ENCODE data around the gene TRMT44.
"Not testable (repeated sequence)": the region's sequence is repeated elsewhere in the genome, so short reads cannot be mapped to it uniquely, and the experiment has no call there.

The TRMT44 gene

DNA sequence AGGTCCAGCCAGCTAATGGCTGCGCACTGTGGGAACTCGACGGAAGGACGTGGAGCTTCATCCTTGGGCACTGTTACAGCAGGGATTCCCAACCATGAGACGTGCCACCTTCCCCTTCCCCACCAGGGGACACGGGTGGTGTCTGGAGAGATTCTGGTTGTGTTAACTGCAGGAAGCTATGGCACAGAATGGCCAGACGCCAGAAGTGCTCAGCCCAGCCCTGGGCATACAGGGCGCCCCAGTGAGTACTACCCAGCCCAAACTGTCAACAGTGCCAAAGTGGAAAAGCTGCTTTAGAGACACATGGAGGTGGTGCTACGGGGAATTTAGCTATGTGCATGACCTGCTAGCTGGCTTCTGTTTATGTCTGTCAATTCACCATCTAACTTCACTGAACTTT is 32.8 kb upstream of the TRMT44 start:
- DNase-seq, result no peak

DNA sequence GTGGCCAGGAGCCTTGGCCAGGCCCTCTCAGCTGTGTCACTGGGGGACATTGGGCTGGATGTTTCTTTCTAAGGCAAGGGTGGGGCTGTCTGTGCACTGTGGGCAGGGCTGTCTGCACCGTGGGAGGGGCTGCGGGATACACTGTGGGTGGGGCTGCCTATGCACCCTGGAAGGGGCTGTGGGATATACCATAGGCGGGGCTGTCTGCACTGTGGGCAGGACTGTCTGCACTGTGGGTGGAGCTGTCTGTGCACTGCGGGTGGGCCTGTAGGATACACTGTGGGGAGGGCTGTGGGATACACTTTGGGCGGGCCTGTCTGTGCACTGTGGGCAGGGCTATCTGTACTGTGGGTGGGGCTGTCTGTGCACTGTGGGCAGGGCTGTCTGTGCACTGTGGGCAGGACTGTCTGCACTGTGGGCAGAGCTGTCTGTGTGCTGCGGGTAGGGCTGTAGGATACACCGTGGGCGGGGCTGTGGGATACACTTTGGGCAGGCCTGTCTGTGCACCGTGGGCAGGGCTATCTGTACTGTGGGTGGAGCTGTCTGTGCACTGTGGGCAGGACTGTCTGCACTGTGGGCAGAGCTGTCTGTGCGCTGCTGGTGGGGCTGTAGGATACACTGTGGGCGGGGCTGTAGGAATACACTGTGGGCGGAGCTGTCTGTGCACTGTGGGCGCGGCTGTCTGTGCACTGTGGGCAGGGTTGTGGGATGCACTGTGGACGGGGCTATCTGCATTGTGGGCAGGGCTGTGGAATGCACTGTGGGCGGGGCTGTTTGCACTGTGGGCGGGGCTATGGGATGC is 31.1 kb upstream of the TRMT44 start:
- no peak for DNase-seq

DNA sequence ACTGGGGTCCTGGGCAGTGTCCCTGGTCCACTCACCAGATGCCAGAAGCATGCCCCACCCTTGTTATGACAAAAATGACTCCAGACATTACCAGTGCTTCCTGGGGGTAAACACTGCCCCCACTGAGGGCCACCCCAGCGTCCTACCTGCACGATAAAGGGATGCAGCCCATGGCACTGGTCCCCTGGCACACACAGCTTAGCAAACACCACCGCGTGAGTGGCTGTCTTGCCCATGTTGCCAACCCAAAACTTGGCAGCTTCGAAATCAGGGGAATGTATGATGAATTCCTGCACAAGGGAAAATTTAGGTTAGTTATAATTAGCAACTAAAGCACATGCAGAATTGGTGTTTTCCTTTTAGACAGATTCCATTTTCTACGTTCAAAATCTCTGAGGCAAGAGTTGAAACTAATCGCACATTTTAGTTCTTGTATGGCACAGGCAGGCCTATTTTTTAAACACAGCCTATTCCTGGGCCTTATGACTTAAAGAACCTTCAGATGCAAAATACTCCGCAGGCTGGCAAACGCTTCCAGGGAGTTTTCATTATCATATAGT is 30.4 kb upstream of the TRMT44 start:
- no peak for DNase-seq

DNA sequence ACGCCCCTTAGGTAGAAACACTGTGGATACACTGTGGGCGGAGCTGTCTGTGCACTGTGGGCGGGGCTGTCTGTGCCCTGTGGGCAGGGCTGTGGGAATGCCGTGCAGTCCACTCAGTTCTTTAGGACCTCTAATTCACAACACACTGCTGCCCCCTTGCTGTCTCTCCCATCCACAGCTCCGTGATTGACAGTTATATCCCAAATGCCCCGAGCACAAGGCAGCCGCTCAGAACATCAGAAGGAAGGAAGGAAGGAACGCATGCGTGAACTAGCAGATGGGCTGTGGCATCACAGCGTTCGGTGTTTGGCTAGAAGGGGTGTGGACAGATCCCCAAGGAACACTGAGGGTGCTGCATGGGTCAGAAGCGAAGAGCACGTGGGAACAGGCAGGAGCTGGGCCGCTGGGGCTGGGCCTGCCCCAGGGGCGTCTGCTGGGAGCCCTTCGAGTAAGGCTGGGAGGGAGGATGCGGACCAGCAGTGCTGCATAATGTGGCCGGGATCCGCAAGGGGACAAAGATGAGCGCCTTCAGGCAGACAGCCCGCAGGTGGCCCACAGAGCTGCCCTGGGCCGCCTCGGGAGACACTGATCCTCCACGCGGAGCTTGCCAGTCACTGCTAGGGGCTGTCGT is 29.8 kb upstream of the TRMT44 start:
- peak; percentile 59 for DNase-seq

DNA sequence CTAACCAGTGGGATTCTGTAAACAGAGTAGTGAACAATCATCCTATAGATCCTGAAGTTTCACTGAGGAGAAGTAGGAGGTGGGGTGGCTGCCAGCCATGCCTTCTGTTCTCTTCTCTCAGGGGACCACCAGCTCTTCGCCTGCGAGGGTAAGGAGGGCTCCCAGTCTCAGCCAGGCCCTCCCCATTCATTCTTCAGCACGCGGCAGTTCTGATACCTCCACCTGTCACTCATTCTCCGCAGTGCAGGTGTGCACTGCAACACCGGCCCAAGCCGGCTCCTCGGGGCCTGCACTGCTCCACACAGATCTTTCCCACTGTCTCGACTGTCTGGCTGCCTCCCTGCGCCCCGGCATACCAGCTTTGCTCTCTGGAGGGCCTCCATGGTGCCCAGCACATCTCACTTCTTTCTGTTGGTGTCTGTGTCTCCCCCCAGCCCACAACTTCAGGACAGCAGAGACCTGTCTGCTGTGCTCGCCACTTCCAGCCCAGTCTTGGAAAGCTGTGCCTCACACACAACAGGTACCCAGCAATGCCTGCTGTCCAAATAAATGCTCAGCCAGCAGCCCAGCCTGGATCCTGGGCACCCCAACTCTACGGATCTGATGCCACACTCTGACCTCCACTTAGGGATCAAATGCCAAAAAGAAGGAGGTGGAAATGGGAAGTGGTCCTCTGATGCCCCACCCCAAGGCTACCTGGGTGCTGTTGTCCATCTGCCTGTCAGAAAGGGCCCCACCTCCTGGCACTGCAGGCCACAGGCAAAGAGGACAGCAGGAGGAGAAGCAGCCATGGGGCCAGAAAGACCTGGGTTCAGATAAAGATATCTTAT is 29.0 kb upstream of the TRMT44 start:
- DNase-seq, result no peak

DNA sequence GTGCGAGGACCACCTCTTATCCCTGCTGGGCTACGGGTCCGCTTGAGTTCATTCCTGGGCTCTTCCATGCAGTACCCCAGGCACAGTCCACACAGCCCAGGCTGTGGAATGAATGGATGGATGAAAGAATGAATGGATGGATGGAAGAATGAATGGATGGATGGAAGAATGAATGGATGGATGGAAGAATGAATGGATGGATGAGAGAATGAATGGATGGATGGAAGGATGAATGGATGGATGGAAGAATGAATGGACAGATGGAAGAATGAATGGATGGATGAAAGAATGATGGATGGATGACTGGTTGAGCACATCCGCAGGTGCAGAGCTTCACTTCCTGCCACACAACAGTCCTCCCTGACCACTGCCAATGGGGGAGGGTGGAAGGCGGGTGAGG is 28.3 kb upstream of the TRMT44 start:
- no peak for DNase-seq

DNA sequence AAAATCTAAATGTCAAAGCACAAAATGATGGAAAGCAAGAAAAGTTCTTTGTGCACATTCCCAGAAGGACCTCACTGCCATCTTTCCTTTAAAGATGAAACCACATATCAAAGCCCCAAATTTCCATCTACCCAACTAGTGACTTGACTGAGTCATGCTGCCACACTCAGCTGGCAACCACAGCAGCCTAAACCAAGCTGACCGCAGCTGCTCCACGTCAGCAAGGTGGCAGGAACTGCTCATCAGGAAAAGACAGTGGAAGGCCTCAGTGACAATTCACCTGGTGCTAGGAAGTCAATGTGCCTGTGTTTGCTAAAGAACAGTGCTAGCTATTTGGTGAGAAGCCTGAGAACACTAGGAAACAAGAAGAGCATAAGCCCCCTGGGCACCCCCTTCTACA is 26.2 kb upstream of the TRMT44 start:
- no peak for DNase-seq

DNA sequence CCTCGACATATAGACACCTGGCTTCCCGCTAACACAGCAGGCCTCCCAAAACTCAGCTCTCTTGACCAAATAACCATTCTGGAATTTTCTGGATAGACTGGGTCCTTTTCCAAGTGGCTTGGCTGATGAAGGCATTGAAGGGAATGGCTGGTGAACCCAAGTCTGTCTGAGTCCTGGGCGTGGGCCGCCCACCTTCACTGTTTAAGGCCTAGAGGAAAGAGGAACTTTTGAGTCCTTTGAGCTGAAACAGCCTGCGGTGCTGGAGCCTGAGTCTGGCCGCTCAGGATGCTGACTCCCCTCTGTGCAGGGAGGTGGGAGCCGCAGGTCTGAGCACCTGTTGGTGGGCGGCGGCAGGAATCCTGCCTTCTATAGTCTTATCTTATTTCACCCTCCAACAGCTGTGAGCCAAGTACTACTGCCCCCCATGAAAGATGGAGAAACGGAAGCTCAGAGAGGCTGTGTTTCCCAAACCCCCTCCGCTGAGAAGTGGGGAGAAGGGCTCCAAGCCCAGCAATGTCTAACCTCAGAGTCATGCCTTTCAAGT is 23.4 kb upstream of the TRMT44 start:
- DNase-seq, result no peak

DNA sequence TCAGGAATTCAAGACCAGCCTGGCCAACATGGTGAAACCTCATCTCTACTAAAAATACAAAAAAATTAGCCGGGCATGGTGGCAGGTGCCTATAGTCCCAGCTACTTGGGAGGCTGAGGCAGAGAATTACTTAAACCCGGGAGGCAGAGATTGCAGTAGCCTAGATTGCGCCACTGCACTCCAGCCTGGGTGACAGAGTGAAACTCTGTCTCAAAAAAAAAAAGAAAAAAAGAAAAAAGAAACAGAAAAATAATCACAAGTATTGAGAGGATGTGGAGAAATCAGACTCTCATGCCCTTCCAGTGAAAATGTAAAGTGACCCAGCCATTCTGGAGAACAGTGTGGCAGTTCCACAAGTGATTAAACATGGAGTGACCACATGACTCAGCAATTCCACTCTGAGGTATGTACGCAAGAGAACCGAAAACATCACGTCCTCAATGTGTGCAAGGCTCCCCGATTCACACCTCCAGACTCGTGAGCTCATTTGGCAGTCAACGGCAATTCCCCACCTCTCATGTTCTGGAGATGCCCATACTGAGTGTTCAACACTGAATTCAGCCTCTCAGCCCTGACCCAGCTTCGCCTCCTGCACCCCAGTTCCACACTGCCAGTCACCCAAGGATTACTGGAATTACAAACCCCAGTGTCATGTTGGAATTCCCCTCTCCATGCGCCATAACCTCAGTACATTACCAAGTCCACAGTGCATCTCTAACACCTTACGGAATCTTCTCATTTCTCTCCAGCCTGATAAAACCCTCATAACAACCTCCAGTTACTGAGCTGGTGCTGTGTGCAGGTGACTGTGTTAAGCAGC is 21.1 kb upstream of the TRMT44 start:
- no peak for DNase-seq

DNA sequence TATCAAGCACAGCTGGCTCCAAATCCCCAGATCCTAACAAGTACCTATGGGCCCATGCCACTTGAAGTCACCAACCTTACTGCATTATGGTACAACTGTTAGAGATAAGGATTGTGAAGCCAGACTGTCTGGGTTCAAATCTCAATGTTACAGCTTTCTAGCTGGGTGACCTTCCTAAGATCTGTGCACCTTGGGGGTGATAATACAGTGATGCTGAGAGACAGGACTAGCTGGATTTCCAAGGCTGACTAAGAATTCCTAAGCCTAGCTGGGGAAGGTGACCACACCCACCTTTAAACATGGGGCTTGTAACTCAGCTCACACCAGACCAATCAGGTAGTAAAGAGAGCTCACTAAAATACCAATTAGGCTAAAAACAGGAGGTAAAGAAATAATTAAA is 20.4 kb upstream of the TRMT44 start:
- DNase-seq, result not testable (repeated sequence)

DNA sequence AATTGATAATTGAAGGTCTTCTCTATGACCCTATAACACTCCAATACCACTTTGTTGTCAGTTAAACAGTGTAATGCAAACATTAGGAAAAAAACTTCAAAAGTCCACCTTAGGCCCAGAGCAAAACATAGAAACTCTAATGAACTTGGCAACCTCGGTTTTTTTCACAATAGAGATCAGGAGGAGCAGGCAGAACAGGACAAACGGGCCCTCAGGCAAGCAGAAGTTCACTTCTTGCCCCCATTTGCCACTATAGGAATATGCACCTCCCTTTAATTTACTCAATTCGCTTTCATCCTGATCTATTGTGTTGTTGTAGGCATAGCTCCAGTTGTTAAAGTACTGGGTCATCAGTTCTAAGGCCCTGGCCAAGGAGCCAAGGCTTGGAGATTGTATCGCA is 18.2 kb upstream of the TRMT44 start:
- no peak for DNase-seq

DNA sequence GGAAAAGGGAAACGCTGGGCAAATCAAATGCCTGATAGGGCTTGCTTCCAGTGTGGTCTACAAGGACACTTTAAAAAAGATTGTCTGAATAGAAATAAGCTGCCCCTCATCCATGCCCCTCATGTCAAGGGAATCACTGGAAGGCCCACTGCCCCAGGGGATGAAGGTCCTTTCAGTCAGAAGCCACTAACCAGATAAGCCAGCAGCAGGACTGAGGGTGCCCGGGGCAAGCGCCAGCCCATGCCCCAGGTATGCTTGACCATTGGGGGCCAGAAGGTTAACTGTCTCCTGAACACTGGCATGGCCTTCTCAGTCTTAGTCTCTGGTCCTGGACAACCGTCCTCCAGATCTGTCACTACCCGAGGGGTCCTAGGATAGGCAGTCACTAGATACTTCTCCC is 17.8 kb upstream of the TRMT44 start:
- DNase-seq, result no peak

DNA sequence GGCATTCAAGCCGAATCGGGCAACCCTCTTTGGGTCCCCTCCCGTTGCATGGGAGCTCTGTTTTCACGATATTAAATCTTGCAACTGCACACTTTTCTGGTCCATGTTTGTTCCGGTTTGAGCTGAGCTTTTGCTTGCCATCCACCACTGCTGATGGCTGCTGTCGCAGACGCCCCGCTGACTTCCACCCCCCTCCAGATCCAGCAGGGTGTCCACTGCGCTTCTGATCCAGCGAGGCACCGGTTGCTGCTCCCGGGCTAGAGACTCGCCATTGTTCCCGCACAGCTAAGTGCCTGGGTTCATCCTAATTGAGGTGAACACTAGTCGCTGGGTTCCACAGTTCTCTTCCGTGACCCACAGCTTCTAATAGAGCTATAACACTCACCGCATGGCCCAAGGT is 13.3 kb upstream of the TRMT44 start:
- DNase-seq, result no peak

DNA sequence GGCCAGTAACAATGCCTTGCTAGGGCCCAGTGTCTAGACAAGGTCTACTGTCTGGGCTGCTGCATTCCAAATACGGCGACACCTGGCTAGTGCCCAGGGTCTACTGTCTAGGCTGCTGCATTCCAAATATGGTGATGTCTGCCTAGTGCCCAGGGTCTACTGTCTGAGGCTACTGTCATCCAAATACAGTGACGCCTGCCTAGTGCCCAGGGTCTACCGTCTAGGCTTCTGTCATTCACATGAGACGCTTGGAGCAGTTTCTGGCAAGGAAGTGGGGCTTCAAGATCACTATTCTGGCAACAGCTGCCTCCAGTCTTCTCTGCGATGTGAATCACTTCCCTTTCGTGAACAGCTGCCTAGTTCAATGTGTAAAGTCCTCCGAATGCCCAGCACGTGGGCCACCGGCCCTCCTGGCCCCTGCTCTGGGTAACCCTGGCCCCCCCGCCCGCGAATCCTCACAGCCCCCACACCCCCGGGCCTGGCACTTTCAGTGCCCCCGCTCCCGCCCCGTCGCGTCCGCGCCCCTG is 12.8 kb upstream of the TRMT44 start:
- no peak for DNase-seq

DNA sequence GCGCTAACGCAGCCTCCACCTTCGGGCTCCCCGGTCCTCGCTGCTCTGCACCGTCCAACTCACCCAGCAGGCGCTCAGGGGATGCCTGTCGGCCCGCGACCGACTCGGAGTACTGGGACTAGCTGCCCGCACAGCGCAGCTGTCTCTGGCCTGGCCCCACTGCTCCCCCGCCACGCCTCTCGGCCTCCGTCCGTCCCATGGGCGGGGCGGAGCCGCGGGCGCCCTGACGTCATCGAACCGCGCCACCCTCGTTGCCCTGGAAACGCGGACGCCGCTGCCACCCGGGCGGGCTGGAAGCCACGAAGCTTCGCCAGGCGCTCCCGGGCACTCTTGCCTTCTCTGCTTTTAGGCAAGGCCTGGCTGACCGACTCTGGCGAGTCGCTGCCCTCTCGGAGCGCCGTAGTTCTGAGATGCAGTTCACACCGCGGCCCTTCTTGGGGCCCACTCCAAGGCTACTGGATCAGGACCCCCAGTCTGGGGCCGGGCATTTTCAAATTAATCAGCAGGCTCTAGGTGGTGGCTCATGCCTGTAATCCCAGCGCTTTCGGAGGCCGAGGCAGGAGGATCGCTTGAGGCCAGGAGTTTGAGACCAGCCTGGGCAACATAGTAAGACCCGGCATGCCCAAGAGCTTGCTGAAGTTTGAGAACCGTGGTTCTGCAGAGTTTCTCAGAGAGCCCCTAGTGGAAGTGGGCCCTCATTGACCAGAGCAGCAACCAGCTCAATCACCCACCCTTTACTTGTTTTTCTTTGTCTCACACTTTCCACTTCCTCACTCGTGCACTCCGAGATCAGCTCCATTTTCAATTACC is 12.1 kb upstream of the TRMT44 start:
- peak; percentile 44 for DNase-seq

DNA sequence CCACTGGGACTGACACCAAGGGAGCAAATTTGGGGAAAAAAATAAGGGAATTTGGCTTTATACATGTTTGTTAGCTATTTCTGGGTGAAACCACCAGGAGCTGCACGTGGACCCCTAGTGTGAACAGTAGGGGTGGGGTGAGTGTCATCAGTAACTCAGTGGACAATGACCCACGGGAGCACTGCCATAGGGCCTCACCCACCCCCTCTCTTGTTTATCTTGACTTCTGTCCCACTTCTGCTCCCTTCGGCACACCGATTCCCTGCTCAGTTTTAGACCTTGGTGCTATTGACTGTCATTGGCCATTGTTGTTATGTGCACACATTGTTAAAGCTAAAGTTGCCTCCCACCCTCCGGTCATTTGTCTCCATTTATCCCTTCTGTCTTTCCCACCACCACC is 9.0 kb upstream of the TRMT44 start:
- DNase-seq, result no peak

DNA sequence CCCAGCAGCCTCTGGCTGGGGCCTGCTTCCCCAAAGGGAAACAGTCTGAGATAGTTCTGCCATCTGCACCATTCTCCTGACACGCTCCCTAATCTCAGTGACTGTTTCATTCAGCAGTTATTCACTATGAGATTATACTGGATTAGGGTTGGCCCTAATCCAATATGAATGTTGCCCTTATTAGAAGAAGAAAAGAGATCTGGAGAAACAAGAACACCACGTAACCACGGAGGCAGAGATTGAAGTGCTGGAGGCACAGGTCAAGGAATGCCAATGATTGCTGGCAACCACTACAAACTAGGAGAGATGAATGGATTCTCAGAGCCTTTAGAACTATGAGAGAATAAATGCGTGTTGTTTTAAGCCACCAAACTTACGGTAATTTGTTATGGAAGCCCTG is 7.4 kb upstream of the TRMT44 start:
- DNase-seq, result no peak

DNA sequence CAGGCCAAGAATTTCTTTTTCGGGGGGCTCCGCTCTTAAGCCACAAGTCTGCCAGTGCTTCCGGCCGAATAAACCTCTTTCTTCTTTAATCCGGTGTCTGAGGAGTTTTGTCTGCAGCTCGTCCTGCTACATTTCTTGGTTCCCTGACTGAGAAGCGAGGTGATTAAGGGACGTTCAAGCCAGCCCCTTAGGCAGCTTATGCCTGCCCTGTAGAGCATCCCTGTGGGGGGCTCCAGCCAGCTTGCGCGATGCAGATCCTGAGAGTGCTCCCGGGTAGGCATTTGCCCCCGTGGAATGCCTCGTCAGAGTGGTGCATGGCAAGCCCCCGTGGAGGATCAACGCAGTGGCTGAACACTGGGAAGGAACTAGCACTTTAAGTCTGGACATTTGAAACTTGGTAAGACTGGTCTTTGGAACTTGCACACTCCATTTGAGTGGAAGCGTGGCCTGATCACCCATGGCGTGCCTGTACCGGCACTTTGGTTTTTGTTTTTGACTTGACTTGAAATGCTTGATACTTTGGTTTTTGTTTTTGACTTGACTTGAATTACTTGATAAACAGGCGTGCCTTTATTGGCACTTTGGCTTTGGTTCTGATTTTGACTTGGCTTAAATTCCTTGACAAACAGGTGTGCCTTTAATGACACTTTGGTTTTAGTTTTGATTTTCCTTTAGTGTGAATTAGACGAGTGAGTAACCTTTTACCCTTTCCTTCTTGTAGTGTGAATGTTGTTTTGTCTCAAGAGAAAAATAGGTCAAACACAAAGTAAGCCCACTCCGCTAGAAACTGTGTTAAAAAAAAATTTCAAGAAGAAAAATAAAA is 6.1 kb upstream of the TRMT44 start:
- no peak for DNase-seq

DNA sequence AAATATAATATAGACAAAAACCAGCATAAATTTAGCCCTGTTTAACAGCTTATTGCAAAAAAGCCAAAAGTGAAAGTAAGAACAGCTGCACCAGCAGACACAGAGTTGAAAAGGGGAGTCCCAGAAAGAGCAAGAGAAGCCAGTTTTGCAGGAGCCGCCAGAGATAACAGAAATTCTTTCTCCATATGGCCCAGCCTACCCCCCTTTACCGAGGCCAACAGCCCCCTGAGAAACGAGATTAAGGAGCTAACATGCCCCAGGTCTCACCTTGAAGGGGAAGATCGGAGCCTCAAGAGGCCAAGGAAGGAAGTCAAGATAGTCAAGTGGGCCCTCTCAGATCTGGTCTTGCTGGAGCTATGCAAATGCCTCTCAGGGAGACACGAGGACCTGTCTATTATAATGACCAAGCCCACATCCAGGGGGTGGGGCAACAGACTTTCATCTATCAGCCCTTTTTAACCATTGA is 4.9 kb upstream of the TRMT44 start:
- DNase-seq, result no peak

DNA sequence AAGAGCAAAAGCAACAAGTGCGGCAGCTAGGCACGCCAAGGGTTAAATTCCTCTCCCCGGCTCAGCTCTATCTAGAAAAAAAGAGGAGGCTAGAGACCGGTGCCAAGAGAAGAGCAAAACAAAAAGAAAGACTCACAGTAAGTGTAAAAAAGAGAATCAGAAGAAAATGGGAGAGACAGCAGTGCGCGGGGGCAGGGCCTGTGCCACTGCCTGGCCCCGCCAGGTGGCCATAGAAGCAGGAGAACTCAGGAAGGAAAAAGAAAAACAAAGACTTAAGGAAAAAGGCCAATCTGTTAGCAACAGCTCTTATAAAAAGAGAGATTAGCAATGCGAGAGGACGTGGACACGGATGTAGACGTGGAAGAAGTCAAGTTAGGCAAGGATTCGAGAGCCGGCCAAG is 3.3 kb upstream of the TRMT44 start:
- DNase-seq, result no peak
